Type B pancreatic cell (in vitro differentiated cells): Measurements from ENCODE around the gene TNRC6A. TPM values are rescaled to one million over a fixed set of nuclear protein-coding genes. Genes with fewer than 3 reads are reported as not detected.
"Not testable (repeated sequence)": the region's sequence is repeated elsewhere in the genome, so short reads cannot be mapped to it uniquely, and the experiment has no call there.

Experiments
- DNase-seq: peaks from one replicate; pipeline ENCODE4 v3.0.0; 2021; ENCODE audit warnings: mixed read lengths; ENCODE audit not compliant: unreplicated experiment; ENCODE audit errors: extremely low spot score
- H3K27ac Mint-ChIP-seq: 2 replicates; pipeline ENCODE4 v1.8.0; 2021; ENCODE audit warnings: mild to moderate bottlenecking, mixed read lengths
- H3K27me3 Mint-ChIP-seq: 2 replicates; pipeline ENCODE4 v1.8.0; 2021; ENCODE audit warnings: mixed read lengths
- H3K36me3 Mint-ChIP-seq: 2 replicates; pipeline ENCODE4 v1.8.0; 2021; ENCODE audit warnings: mixed read lengths
- H3K4me1 Mint-ChIP-seq: one replicate; pipeline ENCODE4 v1.8.0; 2021; ENCODE audit warnings: mixed read lengths; ENCODE audit not compliant: unreplicated experiment
- H3K4me3 Mint-ChIP-seq: 2 replicates; pipeline ENCODE4 v1.8.0; 2021; ENCODE audit warnings: mild to moderate bottlenecking, mixed read lengths
- H3K9me3 Mint-ChIP-seq: 2 replicates; pipeline ENCODE4 v1.8.0; 2021; ENCODE audit warnings: mixed read lengths
- CTCF ChIP-seq: fragments of 200-600 bp; sonication (generic); conservative IDR thresholded peaks from 2 replicates; pipeline ENCODE4 v1.5.0; 2021; ENCODE audit warnings: antibody characterized with exemption, mild to moderate bottlenecking
- total RNA-seq: library from RNA; stranded (reverse); gene quantifications from 2 replicates; pipeline ENCODE4 v1.2.1, GENCODE V29; 2021; ENCODE audit warnings: low replicate concordance

TNRC6A gene
- total RNA-seq, 1 donor from 2014 or later: 65.9 TPM

DNA sequence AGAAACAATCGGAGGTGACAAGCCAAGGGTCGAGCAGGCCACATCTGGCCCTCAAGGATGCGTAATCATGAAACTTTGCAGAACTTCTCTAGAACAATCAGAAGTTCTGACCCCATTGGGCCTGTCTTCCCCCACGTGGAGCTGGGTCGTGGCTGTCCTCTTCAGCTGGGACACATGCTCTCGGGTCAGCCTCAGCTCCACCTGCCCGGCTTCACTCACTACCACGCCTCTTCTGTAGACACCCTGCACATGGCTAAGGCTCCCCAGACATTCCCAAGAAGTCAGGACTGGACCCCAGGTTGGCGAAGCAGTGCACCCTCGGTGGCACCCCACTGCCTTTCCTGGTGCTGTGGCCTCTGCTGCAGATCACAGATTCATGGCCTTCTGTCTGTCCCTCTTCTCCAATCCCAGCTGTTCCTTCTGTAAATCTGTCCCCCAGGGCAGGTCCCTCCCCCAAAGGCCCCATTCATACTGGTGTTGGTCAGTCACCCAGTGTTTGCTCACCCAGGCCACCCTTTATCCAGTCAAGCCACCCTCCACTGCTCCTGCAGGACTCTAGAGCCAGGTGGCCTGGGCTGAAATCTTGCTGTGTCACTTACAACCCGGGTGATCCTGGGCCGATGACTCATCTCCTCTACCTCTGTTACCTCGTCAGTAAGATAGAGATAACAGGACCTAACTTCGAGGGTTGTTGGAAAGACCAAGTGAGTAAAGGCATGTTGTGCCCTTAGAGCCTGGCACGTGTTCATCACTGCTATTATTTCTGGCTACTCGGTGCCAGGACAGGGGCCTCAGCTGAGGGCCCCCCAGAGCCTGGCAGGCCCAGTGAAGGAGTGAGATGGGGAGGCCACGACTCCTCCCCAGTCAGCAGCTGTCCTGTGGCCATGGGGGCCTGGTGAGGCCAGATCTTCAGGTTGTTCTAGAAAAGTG is 114.9 kb downstream of the TNRC6A start:
- Mint-ChIP-seq H3K4me1 (no peaks in the 10 kb centered on the region), H3K36me3 (no peaks in the 10 kb centered on the region), H3K9me3 (no peaks in the 10 kb centered on the region), H3K27me3 (peaks cover 3% of the 10 kb centered on the region), H3K27ac (peak overlapping the region; percentile 27), H3K4me3 (no peak overlapping the region)
- no peak for TF ChIP-seq CTCF
- no peak for DNase-seq

GRCh38 chr16:24845031-24845365 is 115.5 kb downstream of the TNRC6A start:
- not testable (repeated sequence) for H3K9me3 Mint-ChIP-seq, H3K27me3 Mint-ChIP-seq, DNase-seq

GRCh38 chr16:24845726-24846547 is 116.5 kb downstream of the TNRC6A start, which contains the start of gene SLC5A11:
Gene SLC5A11 (plus strand): TSS chr16:24845963. CDS start chr16:24858644, 12,681 bp downstream.
- no peak for TF ChIP-seq CTCF
- Mint-ChIP-seq H3K4me1 (no peaks in the 10 kb centered on the region), H3K27ac (peak within 1 kb of the TSS; percentile 27), H3K27me3 (peaks cover 3% of the 10 kb centered on the region), H3K9me3 (no peaks in the 10 kb centered on the region), H3K36me3 (no peaks in the 10 kb centered on the region), H3K4me3 (no peak within 1 kb of the TSS)
- no peak for DNase-seq

More at GRCh38 chr16:24845031-24845365, 115.5 kb downstream of the TNRC6A start:
- not testable (repeated sequence) for H3K4me3 Mint-ChIP-seq, H3K36me3 Mint-ChIP-seq, H3K27ac Mint-ChIP-seq, H3K4me1 Mint-ChIP-seq

DNA sequence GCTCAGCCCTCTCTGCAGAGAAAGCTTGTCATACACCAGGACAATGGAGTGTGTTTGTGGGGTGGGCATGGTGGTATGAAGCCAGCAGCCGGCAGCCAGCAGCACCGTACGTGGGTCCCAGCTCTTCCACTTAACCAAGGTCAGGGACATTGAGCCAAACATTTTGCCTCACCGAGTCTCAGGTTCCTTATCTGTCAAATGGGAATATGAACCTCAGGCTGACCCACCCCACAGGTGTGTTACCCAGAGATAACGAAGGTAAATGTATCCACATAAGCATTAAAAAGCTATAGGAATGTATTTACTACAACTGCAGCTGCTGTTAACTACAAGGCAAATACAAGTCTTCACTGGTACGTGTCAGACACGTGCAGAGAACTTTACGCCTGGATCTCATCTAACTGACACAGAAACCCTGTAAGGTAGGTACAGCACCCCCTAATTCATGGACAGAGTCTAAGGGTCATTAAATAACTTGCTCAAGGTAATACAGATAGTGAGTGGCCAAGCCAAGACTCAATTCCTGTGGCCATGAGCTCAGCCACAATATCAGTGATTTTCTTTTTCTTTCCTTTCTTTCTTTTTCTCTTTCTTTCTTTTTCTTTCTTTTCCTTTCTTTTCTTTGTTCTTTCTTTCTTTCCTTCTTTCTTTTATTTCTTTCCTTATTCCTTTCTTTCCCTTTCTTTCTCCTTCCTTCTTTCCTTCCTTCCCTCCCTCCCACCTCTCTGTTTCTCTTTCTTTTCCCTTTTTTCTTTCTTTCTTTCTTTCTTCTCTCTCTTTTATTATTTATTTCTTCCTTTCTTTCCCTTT is 117.3 kb downstream of the TNRC6A start:
- Mint-ChIP-seq H3K4me1 (no peaks in the 10 kb centered on the region), H3K4me3 (no peak overlapping the region), H3K27ac (no peak overlapping the region), H3K9me3 (no peaks in the 10 kb centered on the region), H3K36me3 (no peaks in the 10 kb centered on the region), H3K27me3 (peaks cover 3% of the 10 kb centered on the region)
- no peak for TF ChIP-seq CTCF
- no peak for DNase-seq

DNA sequence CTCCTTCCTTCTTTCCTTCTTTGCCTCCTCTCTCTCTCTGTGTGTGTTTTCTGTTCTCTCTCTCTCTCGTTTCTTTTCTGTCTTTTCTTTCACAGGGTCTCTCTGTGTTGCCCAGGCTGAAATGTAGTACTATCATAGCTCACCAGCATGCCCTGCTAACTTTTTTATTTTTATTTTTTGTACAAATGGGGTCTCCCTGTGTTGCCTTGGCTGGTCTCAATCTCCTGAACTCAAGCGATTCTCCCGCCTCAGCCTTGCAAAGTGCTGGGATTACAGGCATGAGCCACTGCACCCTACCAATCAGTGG is 117.9 kb downstream of the TNRC6A start:
- Mint-ChIP-seq H3K36me3 (no peaks in the 10 kb centered on the region), H3K4me3 (no peak overlapping the region), H3K4me1 (no peaks in the 10 kb centered on the region), H3K27ac (no peak overlapping the region), H3K9me3 (no peaks in the 10 kb centered on the region), H3K27me3 (peaks cover 3% of the 10 kb centered on the region)
- no peak for DNase-seq
- TF ChIP-seq CTCF: no peak
